Left colon (tissue), 2 donors: ENCODE measurements around the gene PPM1B. TPM values are rescaled to one million over a fixed set of nuclear protein-coding genes. Genes with fewer than 3 reads are reported as not detected.
"Not testable (repeated sequence)": the region's sequence is repeated elsewhere in the genome, so short reads cannot be mapped to it uniquely, and the experiment has no call there.

Experiments
- ATAC-seq: fragments of 200-7000 bp; cut with Tn5 transposase; one replicate; pipeline ENCODE4 v1.9.1; 2020; ENCODE audit warnings: mild to moderate bottlenecking, moderate library complexity
- DNase-seq, 2 donors: peaks; one replicate each; pipeline ENCODE4 v3.0.0-alpha.2; 2020
- intact Hi-C, 2 donors: fragments of 100-400 bp; cut with DNase I in 1 of 2; cut with micrococcal nuclease in 1 of 2; formaldehyde crosslinking; loops; one replicate each; pipeline versions ENCODE4 v1.11.2 to v1.14.0; 2022; cut with DNase I, micrococcal nuclease
- total RNA-seq, 2 donors: library from RNA; stranded (reverse); fragmentation: NEBNext Ultra II Directional; extraction: Animal tissue kit (Norgen Biotek cat#: 25700); gene quantifications; one replicate each; pipeline ENCODE4 v1.2.1, GENCODE V29; 2021
- donor health status: DM: no; HTN: no; CAD: no.
- donor health status: DM: yes; HTN: yes; CAD: no.

Gene PPM1B
- total RNA-seq, 2 donors from 2014 or later = 62.5 to 63.0 TPM

DNA sequence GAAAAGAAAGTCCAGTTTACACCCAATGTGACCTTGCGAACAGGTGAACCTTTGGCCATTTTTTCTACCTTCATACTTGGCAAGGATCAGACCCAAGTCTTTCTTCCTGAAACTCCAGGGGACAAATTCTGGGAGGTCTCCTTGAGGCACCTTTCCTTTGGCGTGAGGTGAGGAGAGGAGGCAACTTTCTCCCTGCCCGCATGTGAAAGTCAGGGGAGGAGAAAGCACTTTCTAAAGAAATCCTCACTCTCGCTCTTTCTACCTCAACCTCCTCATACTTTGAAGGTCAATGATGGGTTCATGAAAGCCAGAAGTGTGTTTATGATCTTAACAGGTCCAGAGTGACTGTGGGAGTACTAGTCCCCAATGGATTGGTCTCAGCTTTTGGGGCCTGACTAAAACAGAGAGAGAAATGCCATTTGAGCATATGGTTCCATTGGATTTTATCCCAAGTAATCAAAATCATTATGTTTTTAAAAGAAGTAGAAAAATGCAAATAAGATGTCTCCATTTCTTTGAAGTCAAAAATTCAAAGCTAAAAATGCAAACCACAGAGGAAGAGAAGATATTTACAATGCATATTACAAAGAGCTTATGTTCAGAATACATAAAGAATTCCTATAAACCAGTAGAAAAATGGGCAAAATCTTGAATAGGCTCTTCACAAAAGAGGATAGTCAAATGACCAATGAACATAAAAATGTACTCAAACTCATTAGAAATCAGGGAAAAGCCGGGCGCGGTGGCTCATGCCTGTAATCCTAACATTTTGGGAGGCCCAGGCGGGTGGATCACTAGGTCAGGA is 15.6 kb upstream of the PPM1B start:
- DNase-seq = no peak
- ATAC-seq = no peak
- intact Hi-C loops = no loop called here

DNA sequence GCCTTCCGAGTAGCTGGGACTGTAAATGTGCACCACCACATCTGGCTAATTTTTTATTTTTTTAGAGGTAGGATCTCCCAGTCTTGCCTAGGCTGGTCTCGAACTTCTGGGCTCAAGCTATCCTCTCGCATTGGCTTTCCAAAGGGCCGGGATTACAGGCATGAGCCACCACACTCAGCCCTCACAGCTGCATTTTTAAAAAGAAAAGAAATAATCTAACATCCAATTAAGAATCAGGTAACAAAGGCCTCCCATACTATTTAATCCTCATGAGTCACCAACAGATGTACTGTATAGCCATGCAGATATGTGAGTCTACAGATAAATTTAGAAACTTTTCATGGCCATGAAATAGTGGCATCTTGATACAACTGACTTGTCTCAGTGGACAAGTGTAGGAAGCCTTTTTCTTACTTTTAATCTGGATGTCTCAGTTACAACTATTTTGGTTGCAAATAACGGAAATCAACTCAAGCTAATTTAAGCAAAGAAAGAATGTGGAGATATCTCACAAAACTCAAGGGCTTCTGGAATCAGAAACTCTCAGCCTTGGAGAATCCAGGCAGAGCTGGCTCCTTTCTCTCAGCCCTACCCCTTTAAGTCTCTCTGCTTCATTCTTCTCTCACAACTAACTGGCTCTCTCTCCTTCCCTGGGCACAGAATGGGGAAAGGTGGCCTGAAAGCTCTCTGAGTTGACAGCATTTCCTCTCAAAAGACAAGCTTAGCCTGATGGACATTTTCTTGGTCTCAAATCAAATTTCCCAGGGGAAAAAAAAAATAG is 12.8 kb upstream of the PPM1B start:
- intact Hi-C loops = no loop called here
- ATAC-seq = no peak
- no peak for DNase-seq

- DNase-seq (no peak), ATAC-seq (no peak)
- intact Hi-C loops = no loop called here
Measured at GRCh38 chr2:44163777-44164176, 4.9 kb upstream of the PPM1B start.

- no peak for ATAC-seq
- no peak for DNase-seq
- intact Hi-C loops = no loop called here
Measured at GRCh38 chr2:44164617-44165016, 4.1 kb upstream of the PPM1B start.

- ATAC-seq = no peak
- intact Hi-C loops = no loop called here
- DNase-seq = peak in 1 of 2 donors; percentile 17
Measured at GRCh38 chr2:44166096-44166495, 2.6 kb upstream of the PPM1B start.

- intact Hi-C loops = no loop called here
- no peak for DNase-seq
Measured at GRCh38 chr2:44167311-44167907, 1.3 kb upstream of the PPM1B start.

GRCh38 chr2:44167908-44168680 is 581 bp upstream of the PPM1B start:
- peak; percentile 74 for ATAC-seq
- peak; percentile 98 to 99 for DNase-seq
- intact Hi-C loops = no loop called here

More at GRCh38 chr2:44167311-44167907, 1.3 kb upstream of the PPM1B start:
- no peak for ATAC-seq

DNA sequence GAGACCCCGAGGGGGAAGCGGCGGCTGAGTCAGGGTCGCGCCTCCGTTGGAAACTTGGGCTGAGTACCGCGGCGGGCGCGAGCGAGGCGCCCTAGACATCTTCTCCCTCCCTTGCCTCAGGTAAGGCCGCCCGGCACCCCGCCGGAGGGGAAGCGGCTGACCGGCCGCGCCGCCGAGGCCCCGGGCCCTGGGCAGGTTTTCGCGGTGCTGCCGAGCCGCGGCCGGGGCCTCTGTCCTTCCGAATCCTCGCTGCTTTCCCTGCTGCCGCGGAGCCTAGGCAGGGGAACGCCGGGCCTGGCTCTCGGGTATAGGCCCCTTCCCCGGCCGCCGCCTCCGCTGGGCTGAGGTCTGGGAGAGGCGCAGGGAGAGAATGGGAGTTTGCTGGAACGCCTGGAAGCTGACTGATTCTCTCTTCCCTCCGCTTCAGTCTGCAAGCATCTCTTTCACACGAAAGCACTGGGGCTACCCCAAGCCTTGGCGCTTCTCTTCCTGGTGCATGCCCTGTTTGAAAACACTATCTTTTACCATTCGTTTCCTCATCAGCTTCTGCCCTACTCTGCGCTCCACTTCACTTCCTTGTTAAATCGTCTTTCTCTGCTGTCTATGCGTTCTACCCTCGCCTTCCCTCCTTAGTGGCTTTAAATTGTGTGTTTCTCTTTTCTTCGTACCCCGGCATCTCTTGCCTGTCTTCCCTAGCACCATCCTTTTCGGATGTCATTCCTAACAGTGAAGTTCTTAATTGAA is 652 bp downstream of the PPM1B start:
- intact Hi-C loops = no loop called here
- peak; percentile 46 to 64 for DNase-seq
- peak; percentile 46 for ATAC-seq

DNA sequence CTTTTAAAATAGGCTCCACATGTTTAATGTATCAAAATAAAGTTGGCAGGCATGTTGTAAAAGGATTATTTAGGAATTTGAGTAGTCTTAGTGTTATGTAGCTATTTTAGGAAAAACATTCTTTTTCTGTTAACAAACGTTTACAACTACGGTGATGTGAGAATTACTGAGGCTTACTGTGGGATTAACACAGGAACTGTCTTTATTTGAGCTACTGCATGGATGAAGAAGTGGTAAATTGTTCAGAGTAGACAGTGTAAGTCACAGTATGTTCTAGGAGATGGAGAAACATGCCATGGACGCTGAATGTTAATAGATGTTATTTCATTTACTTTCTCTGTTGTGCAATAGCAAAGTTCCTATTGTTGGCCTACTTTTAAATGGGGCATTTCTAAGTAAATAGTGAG is 1.6 kb downstream of the PPM1B start:
- no peak for ATAC-seq
- intact Hi-C loops = no loop called here
- DNase-seq = no peak

DNA sequence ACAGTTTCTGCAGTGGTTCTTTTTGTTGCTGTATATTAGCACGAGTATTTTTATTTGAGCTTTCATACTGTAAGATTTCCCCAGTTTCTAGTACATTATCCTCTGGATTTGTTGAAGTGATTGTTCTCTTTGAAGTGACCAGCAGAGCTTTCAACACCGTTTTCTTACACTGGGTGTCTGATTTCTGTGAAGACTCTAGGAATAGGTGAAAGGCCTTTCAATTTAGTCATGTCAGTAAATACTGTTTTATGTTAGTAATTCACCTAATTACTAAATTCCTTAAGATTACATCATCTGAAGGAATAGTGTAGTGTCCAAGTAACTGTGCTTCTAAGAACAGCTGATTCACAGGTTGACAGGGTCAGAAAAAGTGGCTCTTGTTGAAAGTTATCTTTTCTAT is 2.3 kb downstream of the PPM1B start:
- ATAC-seq (no peak), DNase-seq (no peak)
- intact Hi-C loops = no loop called here

DNA sequence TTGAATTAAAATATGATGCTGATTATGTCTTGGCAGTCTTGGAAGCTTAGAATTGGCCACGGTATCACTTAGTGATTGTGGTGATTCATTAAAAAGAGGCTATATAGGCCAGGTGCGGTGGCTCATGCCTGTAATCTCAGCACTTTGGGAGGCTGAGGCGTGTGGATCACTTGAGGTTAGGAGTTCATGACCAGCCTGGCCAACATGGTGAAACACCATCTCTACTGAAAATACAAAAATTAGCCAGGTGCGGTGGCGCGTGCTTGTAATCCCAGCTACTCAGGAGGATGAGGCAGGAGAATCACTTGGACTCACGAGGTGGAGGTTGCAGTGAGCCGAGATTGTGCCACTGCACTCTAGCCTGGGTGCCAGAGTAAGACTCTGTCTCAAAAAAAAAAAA is 2.8 kb downstream of the PPM1B start:
- DNase-seq, intact Hi-C loops, ATAC-seq: not testable (repeated sequence)

- DNase-seq (no peak), ATAC-seq (no peak)
- intact Hi-C loops = no loop called here
Measured at GRCh38 chr2:44172576-44172975, 3.9 kb downstream of the PPM1B start.

DNA sequence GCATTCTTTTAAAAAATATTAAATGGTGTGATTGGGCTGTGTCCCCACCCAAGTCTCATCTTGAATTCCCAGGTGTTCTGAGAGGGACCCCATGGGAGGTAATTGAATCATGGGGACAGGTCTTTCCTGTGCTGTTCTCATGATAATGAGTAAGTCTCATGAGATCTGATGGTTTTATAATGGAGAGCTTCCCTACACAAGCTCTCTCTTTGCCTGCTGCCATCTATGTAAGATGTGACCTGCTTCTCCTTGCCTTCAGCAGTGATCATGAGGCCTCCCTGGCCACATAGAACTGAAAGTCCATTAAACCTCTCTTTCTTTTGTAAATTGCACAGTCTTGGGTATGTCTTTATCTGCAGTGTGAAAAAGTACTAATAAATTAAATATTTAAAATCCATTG is 10.3 kb downstream of the PPM1B start:
- no peak for ATAC-seq
- no peak for DNase-seq
- intact Hi-C loops = no loop called here

DNA sequence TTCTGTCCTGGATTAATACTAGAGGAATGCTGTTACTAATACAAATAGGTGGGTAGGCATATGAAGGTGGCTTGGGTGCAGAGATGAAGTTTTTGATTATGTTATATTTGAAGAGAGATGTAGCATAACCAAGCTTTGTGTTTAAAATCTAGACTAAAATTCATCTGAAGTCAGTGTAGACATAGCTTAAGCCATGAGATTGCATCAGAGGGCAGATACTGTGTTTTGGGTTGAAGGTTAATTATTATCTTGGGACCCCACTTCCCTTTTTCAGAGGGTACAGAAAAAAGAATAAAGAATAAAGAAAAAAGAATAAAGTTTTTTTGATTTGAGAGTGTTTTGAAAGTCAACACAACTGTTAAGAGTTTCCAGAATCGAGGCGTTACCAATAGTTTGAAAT is 13.0 kb downstream of the PPM1B start:
- ATAC-seq = no peak
- no peak for DNase-seq
- intact Hi-C loops = no loop called here

- intact Hi-C loops = no loop called here
- DNase-seq (no peak), ATAC-seq (peak; percentile 37)
Measured at GRCh38 chr2:44184106-44184505, 15.4 kb downstream of the PPM1B start.

DNA sequence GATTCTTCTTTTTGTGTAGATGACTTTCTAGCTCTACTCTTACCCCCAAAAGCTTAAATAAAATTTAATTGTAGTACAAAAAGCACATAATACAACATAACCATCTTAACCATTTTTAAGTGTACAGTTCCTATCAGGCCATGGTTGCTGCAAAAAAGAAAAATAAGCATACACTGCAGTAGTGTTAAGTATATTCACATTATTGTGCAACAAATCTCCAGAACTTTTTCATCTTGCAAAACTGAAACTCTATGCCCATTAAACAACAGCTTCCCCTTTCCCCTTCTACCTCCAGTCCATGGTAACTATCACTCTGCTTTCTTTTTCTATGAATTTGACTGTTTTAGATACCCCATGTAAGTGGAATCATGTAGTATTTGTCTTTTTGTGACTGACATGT is 18.1 kb downstream of the PPM1B start:
- DNase-seq (no peak), ATAC-seq (no peak)
- intact Hi-C loops = no loop called here

DNA sequence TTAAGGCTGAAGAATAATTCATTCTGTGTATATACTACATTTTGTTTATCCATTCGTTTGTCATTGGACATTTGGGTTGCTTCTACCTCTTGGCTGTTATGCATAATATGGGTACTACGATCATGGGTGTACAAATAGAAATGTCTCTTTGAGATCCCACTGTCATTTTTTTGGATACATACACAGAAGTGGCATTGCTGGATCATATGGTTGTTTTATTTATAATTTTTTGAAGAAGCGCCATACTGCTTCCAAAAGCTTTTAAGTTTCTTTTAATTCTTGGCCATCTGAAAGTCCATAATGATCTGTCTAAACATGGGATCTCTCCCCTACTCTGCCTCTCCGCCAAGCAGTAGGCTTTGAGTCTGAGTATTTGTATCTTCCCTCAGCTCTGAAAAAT is 18.6 kb downstream of the PPM1B start:
- DNase-seq (no peak), ATAC-seq (no peak)
- intact Hi-C loops = no loop called here

- intact Hi-C loops = no loop called here
- ATAC-seq (no peak), DNase-seq (no peak)
Measured at GRCh38 chr2:44188696-44189095, 20.0 kb downstream of the PPM1B start.

DNA sequence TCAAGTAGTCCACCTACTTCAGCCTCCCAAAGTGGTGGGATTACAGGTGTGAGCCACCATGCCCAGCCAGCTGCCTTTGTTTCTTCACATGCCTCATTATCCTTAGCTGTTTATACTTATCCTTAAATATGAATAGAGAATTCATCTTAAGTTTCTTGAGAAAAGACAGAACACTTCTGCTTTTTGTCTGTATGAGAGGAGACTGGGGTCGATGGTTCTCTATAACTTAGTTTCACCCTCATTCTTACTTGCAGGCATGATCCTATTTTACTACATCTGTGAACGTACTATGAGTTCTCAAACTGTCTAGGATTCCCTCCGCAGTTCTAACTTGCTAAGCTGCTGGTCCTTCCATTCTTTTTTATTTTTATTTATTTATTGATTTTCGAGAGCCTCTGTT is 20.4 kb downstream of the PPM1B start:
- ATAC-seq (no peak), DNase-seq (no peak)
- intact Hi-C loops = no loop called here
